ELF-1 (cell line): Measurements from ENCODE around the gene CAPN11.
A peak's percentile ranks its signal among the peaks of the same experiment; 100 is the strongest.
"Not testable (repeated sequence)": the region's sequence is repeated elsewhere in the genome, so short reads cannot be mapped to it uniquely, and the experiment has no call there.

Experiments used
- DNase-seq: peaks from one replicate; pipeline ENCODE4 v3.0.0-alpha.2; 2016; ENCODE audit warnings: low read depth, low spot score

Gene CAPN11

DNA sequence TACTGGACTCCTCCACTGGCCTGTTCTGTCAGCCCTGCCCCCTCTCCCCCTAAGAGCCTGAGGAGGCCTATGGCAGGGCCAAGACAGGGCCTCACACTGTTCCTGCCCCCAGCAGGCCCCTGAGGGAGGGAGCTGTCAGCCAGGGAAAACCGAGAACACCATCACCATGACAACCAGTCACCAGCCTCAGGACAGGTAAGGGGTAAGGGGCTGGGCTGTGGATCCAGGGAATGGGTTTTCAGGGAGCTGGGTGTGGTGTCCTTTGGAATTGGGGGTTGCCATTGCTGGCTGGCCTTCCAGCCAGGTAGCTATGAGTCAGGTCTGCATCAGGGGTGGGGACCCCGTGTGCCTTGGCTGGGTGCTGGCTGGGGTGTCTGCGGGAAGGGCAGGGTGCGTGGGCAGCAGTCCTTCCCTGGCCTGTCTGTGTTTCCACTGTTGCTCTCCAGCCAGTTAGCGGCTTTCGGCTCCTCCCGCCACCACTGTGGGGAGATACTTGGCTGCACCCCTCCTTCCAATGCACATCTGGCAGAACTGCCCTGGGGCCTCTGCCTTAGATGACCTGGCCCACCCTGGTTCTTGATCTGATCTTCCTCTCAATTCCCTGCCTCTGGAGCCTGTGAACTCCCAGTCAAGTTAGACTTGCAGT lies 68.7 kb downstream of the CAPN11 start:
- peak; percentile 78 for DNase-seq

DNA sequence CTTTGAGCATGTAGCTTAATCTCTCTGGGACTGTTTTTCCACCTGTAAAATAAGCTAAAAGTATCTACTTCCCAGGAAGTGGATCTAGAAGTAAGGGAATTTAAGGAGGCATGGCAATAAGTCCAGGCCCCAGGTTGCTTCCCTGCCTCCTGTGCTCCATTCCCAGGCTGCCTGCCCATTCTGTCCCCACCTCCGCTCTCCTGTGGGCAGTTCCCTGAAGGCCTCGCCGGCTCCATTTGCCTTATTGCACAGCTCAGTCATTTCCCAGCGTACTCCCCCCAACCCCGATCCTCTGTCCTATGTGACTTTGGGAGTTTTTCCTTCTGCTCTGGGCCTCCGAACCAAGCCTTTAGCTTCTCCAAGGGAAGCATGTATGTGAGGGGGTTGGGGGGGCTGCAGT lies 69.4 kb downstream of the CAPN11 start:
- DNase-seq, result no peak

DNA sequence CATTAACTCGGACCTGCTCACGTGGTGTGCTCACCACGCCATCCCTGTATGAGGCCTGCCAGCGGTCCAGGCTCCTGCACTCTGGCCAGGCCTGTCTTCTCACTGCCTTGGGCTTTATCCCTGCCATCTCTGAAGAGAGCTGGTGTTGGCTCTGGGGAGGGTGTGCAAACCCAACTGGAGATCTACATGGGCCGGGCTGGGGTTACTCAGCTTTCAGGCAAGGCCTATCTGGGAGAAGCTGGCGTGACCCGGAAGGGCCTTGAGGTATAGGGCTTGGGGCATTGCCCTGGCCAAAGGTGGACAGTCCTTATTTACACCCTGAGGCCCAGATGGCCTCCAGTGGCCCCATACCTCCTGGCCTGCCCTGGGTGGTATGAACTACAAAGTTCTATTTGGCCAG lies 69.8 kb downstream of the CAPN11 start:
- no peak for DNase-seq

DNA sequence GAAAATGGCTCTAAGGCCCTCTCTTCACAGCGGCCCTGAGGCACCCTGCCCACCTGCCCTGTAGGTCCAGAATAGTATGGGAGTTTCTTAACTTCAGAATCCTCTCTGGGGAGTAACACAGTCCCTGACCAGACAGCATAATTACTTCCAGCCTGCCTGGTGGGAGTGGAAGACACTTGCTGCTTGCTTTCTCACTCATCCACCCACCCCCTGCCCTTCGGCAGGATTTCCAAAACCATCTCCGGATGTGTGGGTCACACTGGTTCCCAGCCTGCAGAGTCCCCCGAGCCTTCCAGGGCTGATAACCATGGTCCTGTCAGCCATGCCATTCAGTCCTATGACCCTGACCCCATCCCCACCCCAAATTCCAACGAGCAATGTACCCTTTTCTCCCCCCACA lies 70.2 kb downstream of the CAPN11 start:
- no peak for DNase-seq

DNA sequence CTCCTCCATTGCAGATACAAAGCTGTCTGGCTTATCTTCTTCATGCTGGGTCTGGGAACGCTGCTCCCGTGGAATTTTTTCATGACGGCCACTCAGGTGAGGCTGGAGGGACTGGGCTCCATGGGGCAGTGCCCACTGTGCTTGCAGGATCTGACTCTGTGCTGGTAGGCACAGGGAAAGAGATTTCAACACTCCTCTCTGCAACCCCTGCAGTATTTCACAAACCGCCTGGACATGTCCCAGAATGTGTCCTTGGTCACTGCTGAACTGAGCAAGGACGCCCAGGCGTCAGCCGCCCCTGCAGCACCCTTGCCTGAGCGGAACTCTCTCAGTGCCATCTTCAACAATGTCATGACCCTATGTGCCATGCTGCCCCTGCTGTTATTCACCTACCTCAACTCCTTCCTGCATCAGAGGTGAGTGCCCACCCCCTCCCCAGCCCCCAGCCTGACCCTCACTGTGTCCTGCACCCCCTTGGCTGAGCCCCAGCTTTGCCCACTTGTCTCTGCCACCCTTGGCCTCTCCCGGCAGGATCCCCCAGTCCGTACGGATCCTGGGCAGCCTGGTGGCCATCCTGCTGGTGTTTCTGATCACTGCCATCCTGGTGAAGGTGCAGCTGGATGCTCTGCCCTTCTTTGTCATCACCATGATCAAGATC lies 70.9 kb downstream of the CAPN11 start:
- no peak for DNase-seq

DNA sequence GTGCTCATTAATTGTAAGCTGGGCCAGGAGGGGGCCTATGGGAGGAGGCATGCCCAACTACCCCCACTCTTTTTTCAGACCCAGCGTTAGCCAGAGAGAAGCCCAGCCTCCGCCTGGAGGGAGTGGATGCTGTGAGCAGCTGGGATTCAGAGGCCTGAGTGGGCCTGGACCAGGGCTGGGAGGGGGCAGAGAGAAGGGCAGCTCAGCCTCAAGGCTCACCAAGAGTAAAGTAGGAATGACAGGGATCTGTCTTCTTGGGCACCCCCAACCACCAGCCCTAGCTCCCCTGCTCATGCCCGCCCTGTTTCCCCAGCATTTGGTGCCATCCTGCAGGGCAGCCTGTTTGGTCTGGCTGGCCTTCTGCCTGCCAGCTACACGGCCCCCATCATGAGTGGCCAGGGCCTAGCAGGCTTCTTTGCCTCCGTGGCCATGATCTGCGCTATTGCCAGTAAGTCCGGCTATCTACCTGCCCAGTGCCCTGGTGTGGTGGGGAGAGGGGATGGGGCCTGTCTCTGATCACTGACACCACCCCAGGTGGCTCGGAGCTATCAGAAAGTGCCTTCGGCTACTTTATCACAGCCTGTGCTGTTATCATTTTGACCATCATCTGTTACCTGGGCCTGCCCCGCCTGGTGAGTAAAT lies 71.5 kb downstream of the CAPN11 start:
- DNase-seq, result no peak

DNA sequence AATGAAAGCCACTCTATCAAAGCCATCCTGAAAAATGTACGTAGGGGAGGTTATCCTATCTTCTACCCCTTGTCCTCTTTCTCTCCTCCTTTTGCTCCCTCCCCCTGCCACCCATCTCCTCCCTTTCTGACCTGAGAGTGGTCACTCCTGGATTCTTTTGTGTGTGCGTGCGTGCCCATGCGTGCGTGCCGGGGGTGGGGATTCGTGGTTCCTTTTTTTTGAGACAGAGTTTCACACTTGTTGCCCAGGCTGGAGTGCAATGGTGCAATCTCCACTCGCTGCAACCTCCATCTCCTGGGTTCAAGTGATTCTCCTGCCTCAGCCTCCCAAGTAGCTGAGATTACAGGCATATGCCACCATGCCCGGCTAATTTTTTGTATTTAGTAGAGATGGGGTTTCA lies 72.8 kb downstream of the CAPN11 start:
- DNase-seq, result not testable (repeated sequence)

DNA sequence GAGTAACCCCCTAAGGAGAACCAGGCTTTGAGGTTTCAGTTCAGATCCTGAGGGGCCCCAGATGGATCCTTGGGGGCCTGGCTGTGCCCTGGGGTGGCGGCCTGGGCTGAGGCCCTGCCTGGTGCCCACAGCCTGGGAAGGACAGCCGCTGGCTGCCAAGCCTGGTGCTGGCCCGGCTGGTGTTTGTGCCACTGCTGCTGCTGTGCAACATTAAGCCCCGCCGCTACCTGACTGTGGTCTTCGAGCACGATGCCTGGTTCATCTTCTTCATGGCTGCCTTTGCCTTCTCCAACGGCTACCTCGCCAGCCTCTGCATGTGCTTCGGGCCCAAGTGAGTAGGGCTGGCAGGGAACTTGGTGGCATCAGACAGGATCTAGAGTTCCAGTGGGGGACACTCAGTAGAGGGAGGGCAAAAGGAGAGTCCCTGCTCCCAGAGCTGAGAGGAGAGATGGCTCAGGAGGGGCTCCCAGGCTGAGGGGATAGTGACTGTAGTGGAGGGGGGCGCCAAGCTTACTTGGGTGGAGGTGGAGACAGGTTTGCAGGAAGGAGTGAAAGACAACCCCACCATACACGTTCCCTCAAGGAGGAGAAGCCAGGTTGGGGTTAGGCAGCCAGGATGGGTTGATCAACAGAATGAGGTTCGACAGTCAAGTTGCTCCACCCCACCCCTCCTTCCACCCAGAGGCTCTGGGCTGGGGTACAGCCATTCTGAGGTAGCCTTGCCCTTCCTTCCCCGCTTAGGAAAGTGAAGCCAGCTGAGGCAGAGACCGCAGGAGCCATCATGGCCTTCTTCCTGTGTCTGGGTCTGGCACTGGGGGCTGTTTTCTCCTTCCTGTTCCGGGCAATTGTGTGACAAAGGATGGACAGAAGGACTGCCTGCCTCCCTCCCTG lies 74.3 kb downstream of the CAPN11 start:
- no peak for DNase-seq

DNA sequence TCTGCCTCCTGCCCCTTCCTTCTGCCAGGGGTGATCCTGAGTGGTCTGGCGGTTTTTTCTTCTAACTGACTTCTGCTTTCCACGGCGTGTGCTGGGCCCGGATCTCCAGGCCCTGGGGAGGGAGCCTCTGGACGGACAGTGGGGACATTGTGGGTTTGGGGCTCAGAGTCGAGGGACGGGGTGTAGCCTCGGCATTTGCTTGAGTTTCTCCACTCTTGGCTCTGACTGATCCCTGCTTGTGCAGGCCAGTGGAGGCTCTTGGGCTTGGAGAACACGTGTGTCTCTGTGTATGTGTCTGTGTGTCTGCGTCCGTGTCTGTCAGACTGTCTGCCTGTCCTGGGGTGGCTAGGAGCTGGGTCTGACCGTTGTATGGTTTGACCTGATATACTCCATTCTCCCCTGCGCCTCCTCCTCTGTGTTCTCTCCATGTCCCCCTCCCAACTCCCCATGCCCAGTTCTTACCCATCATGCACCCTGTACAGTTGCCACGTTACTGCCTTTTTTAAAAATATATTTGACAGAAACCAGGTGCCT lies 75.0 kb downstream of the CAPN11 start:
- no peak for DNase-seq
